ENCODE results near the gene CPEB4. TPM values are rescaled to one million over a fixed set of nuclear protein-coding genes. Genes with fewer than 3 reads are reported as not detected.
A peak's percentile ranks its signal among the peaks of the same experiment; 100 is the strongest.

Gene CPEB4
- total RNA-seq, 2 donors from 2014 or later, result 36.5 to 45.3 TPM

GRCh38 chr5:173864126-173865050 is 23.8 kb upstream of the CPEB4 start:
- peaks cover 2% of the 10 kb centered on the region for H3K4me1 ChIP-seq (replicated peaks)
- WGBS, result 66% methylated on average over 10 of the region's 10 CpGs
- no peaks in the 10 kb centered on the region for H3K36me3 ChIP-seq
- no peak for DNase-seq (ENCODE audit: low spot score)
- intact Hi-C loops (cut with DNase I), result no loop called here
- no peak overlapping the region for H3K4me3 ChIP-seq
- TF ChIP-seq CTCF (IDR thresholded peaks at IDR 0.05), result no peak
- no peak for TF ChIP-seq POLR2A (IDR thresholded peaks at IDR 0.05)
- no peak for TF ChIP-seq POLR2AphosphoS5 (IDR thresholded peaks at IDR 0.05)
- no peak overlapping the region for H3K27ac ChIP-seq
- no peaks in the 10 kb centered on the region for H3K27me3 ChIP-seq (replicated peaks; ENCODE audit: insufficient read depth)
- H3K9me3 ChIP-seq, result no peaks in the 10 kb centered on the region

GRCh38 chr5:173866243-173866857 is 21.8 kb upstream of the CPEB4 start:
- Histone ChIP-seq H3K4me3 (no peak overlapping the region), H3K9me3 (no peaks in the 10 kb centered on the region), H3K27me3 (replicated peaks; ENCODE audit: insufficient read depth) (no peaks in the 10 kb centered on the region), H3K36me3 (no peaks in the 10 kb centered on the region), H3K4me1 (replicated peaks) (peaks cover 2% of the 10 kb centered on the region), H3K27ac (peak overlapping the region in 1 of 2 donors; percentile 74)
- WGBS, result 81% methylated on average over 15 of the region's 15 CpGs
- no peak for DNase-seq (ENCODE audit: low spot score)
- TF ChIP-seq POLR2AphosphoS5 (IDR thresholded peaks at IDR 0.05), result no peak
- TF ChIP-seq CTCF (IDR thresholded peaks at IDR 0.05), result no peak
- TF ChIP-seq POLR2A (IDR thresholded peaks at IDR 0.05), result no peak
- intact Hi-C loops (cut with DNase I), result no loop called here

GRCh38 chr5:173866858-173867679 is 21.1 kb upstream of the CPEB4 start:
- Histone ChIP-seq H3K4me3 (no peak overlapping the region), H3K27ac (peak overlapping the region; percentile 74 to 76), H3K9me3 (no peaks in the 10 kb centered on the region), H3K4me1 (replicated peaks) (peaks cover 5% of the 10 kb centered on the region), H3K27me3 (replicated peaks; ENCODE audit: insufficient read depth) (no peaks in the 10 kb centered on the region), H3K36me3 (no peaks in the 10 kb centered on the region)
- no peak for TF ChIP-seq CTCF (IDR thresholded peaks at IDR 0.05)
- TF ChIP-seq POLR2A (IDR thresholded peaks at IDR 0.05), result no peak
- no peak for TF ChIP-seq POLR2AphosphoS5 (IDR thresholded peaks at IDR 0.05)
- DNase-seq (ENCODE audit: low spot score), result no peak
- 93% methylated on average over 17 of the region's 17 CpGs for WGBS
- intact Hi-C loops (cut with DNase I), result no loop called here

- peak overlapping the region; percentile 74 to 76 for H3K27ac ChIP-seq
- peak; percentile 82 for DNase-seq (ENCODE audit: low spot score)
- H3K4me1 ChIP-seq (replicated peaks), result peaks cover 7% of the 10 kb centered on the region
- WGBS, result 37% methylated on average over 7 of the region's 7 CpGs
- no peak overlapping the region for H3K4me3 ChIP-seq
- peak; percentile 93 for TF ChIP-seq POLR2AphosphoS5 (IDR thresholded peaks at IDR 0.05)
- TF ChIP-seq CTCF (IDR thresholded peaks at IDR 0.05), result no peak
- no peaks in the 10 kb centered on the region for H3K36me3 ChIP-seq
- intact Hi-C loops (cut with DNase I), result no loop called here
- H3K27me3 ChIP-seq (replicated peaks; ENCODE audit: insufficient read depth), result no peaks in the 10 kb centered on the region
- H3K9me3 ChIP-seq, result no peaks in the 10 kb centered on the region
These were observed 19.9 kb upstream of the CPEB4 start for GRCh38 chr5:173868096-173868880.

Data from prostate gland (tissue), 2 donors.